Loucy (cell line): Measurements from ENCODE around the gene ARHGAP40.

ENCODE experiments used
- H2AFZ ChIP-seq: fragments of 200-600 bp; sonication (generic); 2 replicates; pipeline ENCODE4 v1.6.0; 2016; ENCODE audit warnings: antibody characterized with exemption, mild to moderate bottlenecking, low read length, moderate library complexity
- H3F3A ChIP-seq: fragments of 200-600 bp; 2 replicates; pipeline ENCODE4 v1.6.0; 2016; ENCODE audit warnings: antibody characterized with exemption, low read depth, mild to moderate bottlenecking
- H3K27me3 ChIP-seq: fragments of 200-600 bp; sonication (generic); 2 replicates; pipeline ENCODE4 v1.6.1; 2014; ENCODE audit warnings: low read length, mild to moderate bottlenecking; ENCODE audit not compliant: insufficient read depth, poor library complexity, severe bottlenecking
- H3K36me3 ChIP-seq: fragments of 200-600 bp; sonication (generic); 2 replicates; pipeline ENCODE4 v1.6.1; 2016; ENCODE audit warnings: low read length; ENCODE audit not compliant: insufficient read depth
- H3K4me1 ChIP-seq: fragments of 200-600 bp; sonication (generic); 2 replicates; pipeline ENCODE4 v1.5.1; 2014; ENCODE audit warnings: low read length, mild to moderate bottlenecking; ENCODE audit not compliant: insufficient read depth, poor library complexity, severe bottlenecking
- H3K4me2 ChIP-seq: fragments of 200-600 bp; sonication (generic); 2 replicates; pipeline ENCODE4 v1.6.0; 2014; ENCODE audit warnings: antibody characterized with exemption, low read length, low read depth, mild to moderate bottlenecking; ENCODE audit not compliant: poor library complexity, severe bottlenecking
- H3K4me3 ChIP-seq: fragments of 200-600 bp; sonication (generic); 2 replicates; pipeline ENCODE4 v1.5.1; 2014; ENCODE audit warnings: low read length, mild to moderate bottlenecking, mixed read lengths; ENCODE audit not compliant: poor library complexity, severe bottlenecking
- H3K79me2 ChIP-seq: fragments of 200-600 bp; sonication (generic); 2 replicates; pipeline ENCODE4 v1.6.1; 2014; ENCODE audit warnings: low read length; ENCODE audit not compliant: insufficient read depth
- H3K9ac ChIP-seq: fragments of 200-600 bp; sonication (generic); 2 replicates; pipeline ENCODE4 v1.6.0; 2014; ENCODE audit warnings: mild to moderate bottlenecking, low read depth, low read length, moderate library complexity; ENCODE audit not compliant: poor library complexity, severe bottlenecking
- H3K9me2 ChIP-seq: fragments of 200-600 bp; sonication (generic); replicated peaks from 2 replicates; pipeline ENCODE4 v1.6.1; 2016; ENCODE audit warnings: low read depth, low read length, mixed read lengths
- H3K9me3 ChIP-seq: fragments of 200-600 bp; sonication (generic); 2 replicates; pipeline ENCODE4 v1.6.1; 2014; ENCODE audit warnings: mild to moderate bottlenecking, antibody characterized with exemption, low read length, low read depth; ENCODE audit not compliant: insufficient read depth
- H4K20me1 ChIP-seq: fragments of 200-600 bp; sonication (generic); 2 replicates; pipeline ENCODE4 v1.6.0; 2014; ENCODE audit warnings: antibody characterized with exemption, low read length, mild to moderate bottlenecking; ENCODE audit not compliant: insufficient read depth, poor library complexity, severe bottlenecking
- CTCF ChIP-seq: fragments of 200-600 bp; sonication (generic); conservative IDR thresholded peaks from 2 replicates; pipeline ENCODE4 v1.5.1; 2014; ENCODE audit warnings: mild to moderate bottlenecking, antibody characterized with exemption, low read length
- EZH2phosphoT487 ChIP-seq: fragments of 200-600 bp; IDR thresholded peaks from 2 replicates; pipeline ENCODE4 v1.6.1; 2018; ENCODE audit warnings: antibody characterized with exemption, mild to moderate bottlenecking, moderate library complexity, borderline replicate concordance

The ARHGAP40 gene

GRCh38 chr20:38664284-38664683 is 62.7 kb downstream of the ARHGAP40 start:
- Histone ChIP-seq H3K36me3 (no peaks in the 10 kb centered on the region), H3K4me3 (no peak overlapping the region), H3K79me2 (no peaks in the 10 kb centered on the region), H4K20me1 (no peaks in the 10 kb centered on the region), H3K9ac (no peak overlapping the region), H3K4me2 (no peak overlapping the region), H3K4me1 (no peaks in the 10 kb centered on the region), H3K27me3 (no peaks in the 10 kb centered on the region), H3F3A (no peaks in the 10 kb centered on the region), H3K9me2 (no peaks in the 10 kb centered on the region), H3K9me3 (no peaks in the 10 kb centered on the region), H2AFZ (no peak overlapping the region)
- TF ChIP-seq CTCF: no peak
- no peak for TF ChIP-seq EZH2phosphoT487

GRCh38 chr20:38665094-38665493 is 63.5 kb downstream of the ARHGAP40 start:
- no peaks in the 10 kb centered on the region for H3K9me3 ChIP-seq
- H3K27me3 ChIP-seq: no peaks in the 10 kb centered on the region
- H3K4me2 ChIP-seq: no peak overlapping the region
- no peak for TF ChIP-seq EZH2phosphoT487
- TF ChIP-seq CTCF: no peak
- H4K20me1 ChIP-seq: no peaks in the 10 kb centered on the region
- H3K4me3 ChIP-seq: no peak overlapping the region
- no peak overlapping the region for H2AFZ ChIP-seq
- no peaks in the 10 kb centered on the region for H3K9me2 ChIP-seq
- H3K9ac ChIP-seq: no peak overlapping the region
- no peaks in the 10 kb centered on the region for H3K4me1 ChIP-seq
- no peaks in the 10 kb centered on the region for H3F3A ChIP-seq
- H3K36me3 ChIP-seq: no peaks in the 10 kb centered on the region
- H3K79me2 ChIP-seq: no peaks in the 10 kb centered on the region

GRCh38 chr20:38665506-38666285 is 64.1 kb downstream of the ARHGAP40 start:
- H3K27me3 ChIP-seq: no peaks in the 10 kb centered on the region

More at GRCh38 chr20:38665506-38666285, 64.1 kb downstream of the ARHGAP40 start:
- no peaks in the 10 kb centered on the region for H3K36me3 ChIP-seq
- H4K20me1 ChIP-seq: no peaks in the 10 kb centered on the region
- no peak overlapping the region for H3K4me2 ChIP-seq
- H3K9me3 ChIP-seq: no peaks in the 10 kb centered on the region
- H2AFZ ChIP-seq: no peak overlapping the region
- no peak overlapping the region for H3K9ac ChIP-seq
- H3K79me2 ChIP-seq: no peaks in the 10 kb centered on the region
- H3K9me2 ChIP-seq: no peaks in the 10 kb centered on the region
- no peaks in the 10 kb centered on the region for H3F3A ChIP-seq
- no peak for TF ChIP-seq CTCF
- no peak for TF ChIP-seq EZH2phosphoT487
- no peak overlapping the region for H3K4me3 ChIP-seq
- no peaks in the 10 kb centered on the region for H3K4me1 ChIP-seq
